ENCODE results near the gene ERCC3. TPM values are rescaled to one million over a fixed set of nuclear protein-coding genes. Genes with fewer than 3 reads are reported as not detected.
"Not testable (repeated sequence)": the region's sequence is repeated elsewhere in the genome, so short reads cannot be mapped to it uniquely, and the experiment has no call there.

Gene ERCC3
- total RNA-seq, 4 donors from 2014 or later, result 19.3 to 36.6 (median 25.2) TPM

DNA sequence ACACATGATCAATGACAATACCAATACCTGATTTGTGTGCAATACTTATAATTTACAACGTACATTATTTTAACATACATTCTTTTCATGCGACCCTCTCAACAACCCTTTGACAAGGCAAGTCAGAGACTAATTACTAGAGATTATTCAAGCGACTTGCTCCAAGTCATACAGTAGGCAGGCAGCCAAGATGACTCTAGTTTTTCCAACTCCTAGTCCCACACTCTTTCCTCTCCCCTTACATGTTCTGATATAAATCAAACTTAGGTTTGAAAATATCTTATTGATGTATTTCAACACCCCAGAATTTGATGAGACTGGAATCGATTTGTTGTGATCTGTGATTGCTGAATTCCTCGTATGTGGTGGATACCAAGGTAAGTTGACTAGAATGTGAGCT lies 65.8 kb downstream of the ERCC3 start:
- TF ChIP-seq CTCF (IDR thresholded peaks at IDR 0.05) (no peak), POLR2A (IDR thresholded peaks at IDR 0.05) (no peak)
- H3K36me3 ChIP-seq, result no peaks in the 10 kb centered on the region
- no peak for DNase-seq
- intact Hi-C loops (cut with DNase I), result no loop called here
- WGBS, 2 donors, result 46 to 62% methylated on average over 5 of the region's 5 CpGs
- H3K4me1 ChIP-seq, result peaks cover 5 to 27% (median 21%) of the 10 kb centered on the region in 3 donors
- peaks cover 0 to 3% (median 0%) of the 10 kb centered on the region in 3 donors for H3K9me3 ChIP-seq
- H3K4me3 ChIP-seq, result no peak overlapping the region
- no peaks in the 10 kb centered on the region for H3K27me3 ChIP-seq
- H3K27ac ChIP-seq, result no peak overlapping the region

DNA sequence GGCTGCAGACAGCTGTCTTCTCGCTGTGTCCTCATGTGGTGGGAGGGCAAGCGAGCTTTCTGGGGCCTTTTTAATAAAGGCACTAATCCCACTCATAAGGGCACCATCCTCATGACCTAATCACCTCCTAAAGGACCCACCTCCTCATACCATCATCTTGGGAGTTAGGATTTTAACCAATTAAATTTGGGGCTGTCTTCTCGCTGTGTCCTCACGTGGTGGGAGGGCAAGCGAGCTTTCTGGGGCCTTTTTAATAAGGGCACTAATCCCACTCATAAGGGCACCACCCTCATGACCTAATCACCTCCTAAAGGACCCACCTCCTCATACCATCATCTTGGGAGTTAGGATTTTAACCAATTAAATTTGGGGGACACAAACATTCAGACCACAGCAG lies 66.7 kb downstream of the ERCC3 start:
- DNase-seq; intact Hi-C loops (cut with DNase I); H3K27me3 ChIP-seq; H3K9me3 ChIP-seq; H3K36me3 ChIP-seq: not testable (repeated sequence)
- H3K4me1 ChIP-seq, result peaks cover 5 to 27% (median 21%) of the 10 kb centered on the region in 3 donors
- WGBS, 2 donors, result 93 to 96% methylated on average over 5 of the region's 5 CpGs
- H3K27ac ChIP-seq, result peak overlapping the region; percentile 45 to 58 (median 57)
- peak overlapping the region in 1 of 4 donors; percentile 46 for H3K4me3 ChIP-seq

GRCh38 chr2:127226520-127227263 lies 67.3 kb downstream of the ERCC3 start:
- no peak for TF ChIP-seq CTCF (IDR thresholded peaks at IDR 0.05)
- TF ChIP-seq POLR2A (IDR thresholded peaks at IDR 0.05), result no peak
- Histone ChIP-seq H3K9me3 (peaks cover 0 to 3% (median 0%) of the 10 kb centered on the region in 3 donors), H3K27me3 (peaks cover 0 to 6% (median 0%) of the 10 kb centered on the region in 4 donors), H3K36me3 (no peaks in the 10 kb centered on the region), H3K4me1 (peaks cover 5 to 27% (median 21%) of the 10 kb centered on the region in 3 donors), H3K27ac (peak overlapping the region; percentile 45 to 58 (median 57)), H3K4me3 (peak overlapping the region in 2 of 4 donors; percentile 2 to 46)
- no peak for DNase-seq
- 15 to 23% methylated on average over 9 to 10 of the region's 10 CpGs for WGBS, 2 donors
- intact Hi-C loops (cut with DNase I), result no loop called here

- 60 to 63% methylated on average over 7 to 9 of the region's 9 CpGs for WGBS, 2 donors
- H3K4me3 ChIP-seq, result peak overlapping the region in 2 of 4 donors; percentile 2 to 46
Observed at GRCh38 chr2:127226132-127226519, 67.8 kb downstream of the ERCC3 start.

GRCh38 chr2:127225186-127225960 lies 68.6 kb downstream of the ERCC3 start:
- intact Hi-C loops (cut with DNase I), result no loop called here
- peaks cover 5 to 32% (median 21%) of the 10 kb centered on the region in 3 donors for H3K4me1 ChIP-seq
- H3K9me3 ChIP-seq, result peaks cover 0 to 3% (median 0%) of the 10 kb centered on the region in 3 donors
- no peak overlapping the region for H3K27ac ChIP-seq
- H3K36me3 ChIP-seq, result no peaks in the 10 kb centered on the region
- peaks cover 0 to 18% (median 1%) of the 10 kb centered on the region in 4 donors for H3K27me3 ChIP-seq
- 48 to 49% methylated on average over 12 of the region's 12 CpGs for WGBS, 2 donors
- TF ChIP-seq POLR2A (IDR thresholded peaks at IDR 0.05) (no peak), CTCF (IDR thresholded peaks at IDR 0.05) (no peak)
- no peak for DNase-seq
- H3K4me3 ChIP-seq, result no peak overlapping the region

More at GRCh38 chr2:127226132-127226519, 67.8 kb downstream of the ERCC3 start:
- no peak for DNase-seq
- no peaks in the 10 kb centered on the region for H3K36me3 ChIP-seq
- intact Hi-C loops (cut with DNase I), result no loop called here
- H3K4me1 ChIP-seq, result peaks cover 5 to 27% (median 21%) of the 10 kb centered on the region in 3 donors
- H3K27ac ChIP-seq, result peak overlapping the region in 3 of 4 donors; percentile 45 to 58 (median 57)
- peaks cover 0 to 3% (median 0%) of the 10 kb centered on the region in 3 donors for H3K9me3 ChIP-seq
- H3K27me3 ChIP-seq, result peaks cover 0 to 11% (median 0%) of the 10 kb centered on the region in 4 donors
- TF ChIP-seq POLR2A (IDR thresholded peaks at IDR 0.05), result no peak
- TF ChIP-seq CTCF (IDR thresholded peaks at IDR 0.05), result no peak

GRCh38 chr2:127224135-127224534 lies 69.8 kb downstream of the ERCC3 start:
- H3K4me1 ChIP-seq, result peaks cover 13 to 43% (median 26%) of the 10 kb centered on the region in 3 donors
- intact Hi-C loops (cut with DNase I); H3K27ac ChIP-seq; H3K9me3 ChIP-seq; H3K36me3 ChIP-seq; H3K4me3 ChIP-seq; DNase-seq: not testable (repeated sequence)
- 73 to 77% methylated on average over 5 of the region's 5 CpGs for WGBS, 2 donors
- H3K27me3 ChIP-seq, result peaks cover 0 to 30% (median 1%) of the 10 kb centered on the region in 4 donors
